GM21825 (cell line): ENCODE measurements around the gene PSMD6.

Source experiments
- ATAC-seq: cut with Tn5 transposase; IDR thresholded peaks from one replicate; pipeline ENCODE4 v1.9.1; 2021; ENCODE audit warnings: mild to moderate bottlenecking, moderate library complexity; ENCODE audit not compliant: unreplicated experiment

The PSMD6 gene

GRCh38 chr3:63980830-63981498 lies 42.3 kb downstream of the PSMD6 start:
- no peak for ATAC-seq

- no peak for ATAC-seq
These were observed 43.3 kb downstream of the PSMD6 start for GRCh38 chr3:63980019-63980418.

GRCh38 chr3:63979093-63979885 lies 44.0 kb downstream of the PSMD6 start:
- no peak for ATAC-seq

- ATAC-seq, result no peak
These were observed 45.4 kb downstream of the PSMD6 start for GRCh38 chr3:63977893-63978292.

- no peak for ATAC-seq
These were observed 46.5 kb downstream of the PSMD6 start for GRCh38 chr3:63976872-63977200.

- ATAC-seq, result no peak
These were observed 47.0 kb downstream of the PSMD6 start for GRCh38 chr3:63976161-63976871.

GRCh38 chr3:63975723-63976122 lies 47.6 kb downstream of the PSMD6 start:
- no peak for ATAC-seq

- no peak for ATAC-seq
These were observed 48.8 kb downstream of the PSMD6 start for GRCh38 chr3:63974451-63974850.

GRCh38 chr3:63973406-63973805 lies 49.9 kb downstream of the PSMD6 start:
- ATAC-seq, result no peak

- no peak for ATAC-seq
These were observed 50.3 kb downstream of the PSMD6 start for GRCh38 chr3:63972987-63973386.

GRCh38 chr3:63972196-63972595 lies 51.1 kb downstream of the PSMD6 start:
- no peak for ATAC-seq

- no peak for ATAC-seq
These were observed 52.4 kb downstream of the PSMD6 start for GRCh38 chr3:63970631-63971475.

GRCh38 chr3:63969876-63970275 lies 53.4 kb downstream of the PSMD6 start:
- ATAC-seq, result no peak

GRCh38 chr3:63968612-63969350 lies 54.5 kb downstream of the PSMD6 start:
- ATAC-seq, result peak; percentile 31

GRCh38 chr3:63967675-63968611 lies 55.4 kb downstream of the PSMD6 start:
- ATAC-seq, result peak; percentile 54

- ATAC-seq, result no peak
These were observed 56.4 kb downstream of the PSMD6 start for GRCh38 chr3:63966871-63967270.

GRCh38 chr3:63966007-63966406 lies 57.3 kb downstream of the PSMD6 start:
- ATAC-seq, result no peak

GRCh38 chr3:63964681-63965485 lies 58.4 kb downstream of the PSMD6 start:
- no peak for ATAC-seq
